Activated naive CD8-positive, alpha-beta T cell treated with anti-CD3 and anti-CD28 coated beads, Interleukin-2, amount 10 ng/mL, durations not matched to agents 7 days and 5 days (primary cell): ENCODE data around the gene ASMTL. TPM values are rescaled to one million over a fixed set of nuclear protein-coding genes. Genes with fewer than 3 reads are reported as not detected.
"Not testable (repeated sequence)": the region's sequence is repeated elsewhere in the genome, so short reads cannot be mapped to it uniquely, and the experiment has no call there.

ENCODE experiments used
- ATAC-seq: fragments of 150-1000 bp; cut with Tn5 transposase; one replicate; pipeline ENCODE4 v1.10.0; 2021; ENCODE audit warnings: low read depth, moderate library complexity
- POLR2A ChIA-PET: fragments of 350-600 bp; sonication (Branson Sonifier 250); formaldehyde crosslinking; loops from one replicate; lab custom pipeline; 2021; ENCODE audit warnings: antibody characterized with exemption; lab: Charles Lee
- DNase-seq: peaks from one replicate; pipeline ENCODE4 v3.0.0; 2021
- H3K27ac Mint-ChIP-seq: one replicate; pipeline ENCODE4 v1.8.0; 2022; ENCODE audit warnings: mild to moderate bottlenecking, mixed read lengths
- H3K27me3 Mint-ChIP-seq: one replicate; pipeline ENCODE4 v1.8.0; 2022; ENCODE audit warnings: mild to moderate bottlenecking, moderate library complexity, mixed read lengths
- H3K36me3 Mint-ChIP-seq: one replicate; pipeline ENCODE4 v1.8.0; 2021; ENCODE audit warnings: mild to moderate bottlenecking, mixed read lengths
- H3K4me1 Mint-ChIP-seq: one replicate; pipeline ENCODE4 v1.8.0; 2021; ENCODE audit warnings: mixed read lengths
- H3K4me3 Mint-ChIP-seq: one replicate; pipeline ENCODE4 v1.8.0; 2022; ENCODE audit warnings: mild to moderate bottlenecking, moderate library complexity, mixed read lengths
- H3K9me3 Mint-ChIP-seq: one replicate; pipeline ENCODE4 v1.8.0; 2021; ENCODE audit warnings: mixed read lengths
- total RNA-seq, 2 experiments: library from RNA; stranded (reverse); gene quantifications; one replicate each; pipeline ENCODE4 v1.2.3, GENCODE V29; 2021

Gene ASMTL
- total RNA-seq, 2 experiments from 2014 or later, result 39.4 to 42.2 TPM

DNA sequence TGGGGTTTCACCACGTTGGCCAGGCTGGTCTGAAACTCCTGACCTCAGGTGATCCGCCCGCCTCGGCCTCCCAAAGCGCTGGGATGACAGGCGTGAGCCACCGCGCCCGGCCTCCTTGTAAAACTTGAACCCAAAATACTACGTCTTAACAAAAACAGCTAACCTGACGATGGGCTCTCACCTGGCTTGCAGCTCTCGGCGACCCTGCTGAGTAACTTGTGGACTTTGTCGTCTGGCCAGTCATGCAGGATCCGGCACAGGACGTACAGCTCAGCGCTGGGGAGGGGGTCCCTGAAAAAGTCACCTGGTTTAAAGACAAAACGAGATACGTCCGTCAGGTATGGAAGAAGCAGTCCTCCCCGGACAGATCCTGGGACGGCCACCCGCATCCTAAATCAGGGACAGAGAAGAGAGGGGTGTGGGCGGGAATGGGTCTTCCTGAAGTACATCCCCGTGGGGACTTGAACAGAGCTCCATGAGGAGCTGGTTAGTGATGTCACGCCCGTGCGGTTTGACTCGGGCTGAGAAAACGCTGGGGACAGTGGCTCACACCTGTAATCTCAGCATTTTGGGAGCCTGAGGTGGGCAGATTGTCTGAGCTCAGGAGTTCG lies 40.1 kb downstream of the ASMTL start:
- Mint-ChIP-seq H3K27me3 (no peaks in the 10 kb centered on the region), H3K4me3 (no peak overlapping the region)
- POLR2A ChIA-PET, result no interaction called here

DNA sequence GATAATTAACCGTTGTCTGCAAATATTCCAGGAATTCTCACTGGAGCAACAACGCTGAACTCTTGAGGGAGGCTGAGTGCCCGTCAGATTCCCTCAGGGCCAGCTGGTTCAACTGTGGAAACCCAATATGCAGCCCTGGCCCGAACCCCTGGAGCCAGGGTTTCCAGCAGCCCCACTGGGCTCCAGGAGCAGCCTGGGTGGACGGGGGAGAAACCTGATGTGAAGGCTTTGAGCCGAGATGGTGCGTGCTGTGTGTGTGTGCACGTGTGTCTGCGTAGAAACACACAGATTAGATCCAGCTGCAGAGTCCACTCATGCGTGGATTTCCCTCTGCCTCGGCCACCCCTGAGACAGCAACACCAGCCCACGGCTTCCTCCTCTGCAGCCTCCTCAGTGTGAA lies 41.4 kb downstream of the ASMTL start:
- H3K36me3 Mint-ChIP-seq, result peaks cover 16% of the 10 kb centered on the region
- no peak overlapping the region for H3K27ac Mint-ChIP-seq
- H3K9me3 Mint-ChIP-seq, result no peaks in the 10 kb centered on the region
- H3K4me1 Mint-ChIP-seq, result no peaks in the 10 kb centered on the region
- no peak overlapping the region for H3K4me3 Mint-ChIP-seq
- DNase-seq (peak; percentile 14), ATAC-seq (no peak)
- H3K27me3 Mint-ChIP-seq, result no peaks in the 10 kb centered on the region
- POLR2A ChIA-PET, result no interaction called here

More for the DNA sequence above, 40.1 kb downstream of the ASMTL start:
- ATAC-seq (no peak), DNase-seq (peak; percentile 20)
- no peak overlapping the region for H3K27ac Mint-ChIP-seq
- peaks cover 16% of the 10 kb centered on the region for H3K36me3 Mint-ChIP-seq
- H3K9me3 Mint-ChIP-seq, result no peaks in the 10 kb centered on the region
- H3K4me1 Mint-ChIP-seq, result no peaks in the 10 kb centered on the region

DNA sequence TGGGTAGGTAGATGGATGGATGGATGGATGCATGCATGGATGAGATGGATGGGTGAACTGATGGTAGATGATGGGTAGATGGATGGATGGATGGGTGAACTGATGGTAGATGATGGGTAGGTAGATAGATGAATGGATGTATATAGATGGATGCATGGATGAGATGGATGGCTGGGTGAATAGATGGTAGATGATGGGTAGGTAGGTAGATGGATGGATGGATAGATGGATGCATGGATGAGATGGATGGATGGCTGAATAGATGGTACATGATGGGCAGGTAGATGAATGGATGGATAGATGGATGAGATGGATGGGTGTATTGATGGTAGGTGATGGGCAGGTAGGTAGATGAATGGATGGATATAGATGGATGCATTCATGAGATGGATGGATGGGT lies 45.7 kb downstream of the ASMTL start:
- H3K9me3 Mint-ChIP-seq, result no peaks in the 10 kb centered on the region
- no peaks in the 10 kb centered on the region for H3K27me3 Mint-ChIP-seq
- ATAC-seq, result no peak
- no peak overlapping the region for H3K4me3 Mint-ChIP-seq
- H3K36me3 Mint-ChIP-seq, result peaks cover 2% of the 10 kb centered on the region
- no peak overlapping the region for H3K27ac Mint-ChIP-seq
- no peak for DNase-seq
- H3K4me1 Mint-ChIP-seq, result no peaks in the 10 kb centered on the region
- POLR2A ChIA-PET, result no interaction called here

DNA sequence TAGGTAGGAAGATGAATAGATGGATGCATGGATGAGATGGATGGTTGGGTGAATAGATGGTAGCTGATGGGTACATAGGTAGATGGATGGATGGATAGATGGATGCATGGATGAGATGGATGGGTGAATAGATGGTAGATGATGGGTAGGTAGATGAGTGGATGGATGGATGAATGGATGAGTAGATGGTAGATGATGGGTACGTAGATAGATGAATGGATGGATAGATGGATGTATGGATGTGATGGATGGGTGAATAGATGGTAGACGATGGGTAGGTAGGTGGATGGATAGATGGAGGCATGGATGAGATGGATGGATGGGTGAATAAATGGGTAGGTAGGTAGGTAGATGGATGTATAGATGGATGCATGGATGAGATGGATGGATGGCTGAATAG lies 46.9 kb downstream of the ASMTL start:
- H3K4me3 Mint-ChIP-seq, POLR2A ChIA-PET, DNase-seq, ATAC-seq, H3K27ac Mint-ChIP-seq, H3K36me3 Mint-ChIP-seq, H3K9me3 Mint-ChIP-seq, H3K4me1 Mint-ChIP-seq, H3K27me3 Mint-ChIP-seq: not testable (repeated sequence)

DNA sequence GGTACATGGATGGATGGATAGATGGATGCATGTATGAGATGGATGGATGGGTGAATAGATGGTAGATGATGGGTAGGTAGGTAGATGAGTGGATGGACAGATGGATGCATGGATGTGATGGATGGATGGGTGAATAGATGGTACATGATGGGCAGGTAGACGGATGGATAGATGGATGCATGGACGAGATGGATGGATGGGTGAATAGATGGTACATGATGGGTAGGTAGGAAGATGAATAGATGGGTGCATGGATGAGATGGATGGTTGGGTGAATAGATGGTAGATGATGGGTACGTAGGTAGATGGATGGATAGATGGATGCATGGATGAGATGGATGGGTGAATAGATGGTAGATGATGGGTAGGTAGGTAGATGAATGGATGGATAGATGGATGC lies 48.8 kb downstream of the ASMTL start:
- H3K27ac Mint-ChIP-seq, ATAC-seq, POLR2A ChIA-PET, H3K4me1 Mint-ChIP-seq, H3K9me3 Mint-ChIP-seq, DNase-seq, H3K4me3 Mint-ChIP-seq, H3K36me3 Mint-ChIP-seq, H3K27me3 Mint-ChIP-seq: not testable (repeated sequence)

DNA sequence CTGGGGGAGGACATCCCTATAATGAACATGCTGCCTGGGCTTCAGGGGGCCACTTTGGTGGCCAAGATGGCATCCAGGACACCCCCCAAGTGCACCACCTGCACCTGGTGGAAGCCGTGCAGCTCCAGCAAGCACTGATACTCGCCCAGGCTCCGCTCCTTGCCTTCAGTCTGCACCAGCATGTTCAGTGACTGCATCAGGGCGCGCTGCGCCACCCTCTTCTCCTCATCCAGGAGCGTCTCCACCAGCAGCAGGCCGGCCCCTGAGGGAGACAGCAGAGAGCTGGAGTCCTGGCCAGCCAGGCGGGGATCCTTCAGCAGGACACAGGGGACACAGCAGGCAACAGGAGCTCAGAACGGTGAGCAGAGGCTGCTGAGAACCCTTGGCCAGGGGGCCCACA lies 49.5 kb downstream of the ASMTL start:
- Mint-ChIP-seq H3K27me3 (no peaks in the 10 kb centered on the region), H3K27ac (no peak overlapping the region), H3K9me3 (no peaks in the 10 kb centered on the region), H3K4me3 (no peak overlapping the region), H3K36me3 (peaks cover 4% of the 10 kb centered on the region), H3K4me1 (no peaks in the 10 kb centered on the region)
- ATAC-seq (no peak), DNase-seq (peak; percentile 18)
- POLR2A ChIA-PET, result no interaction called here

DNA sequence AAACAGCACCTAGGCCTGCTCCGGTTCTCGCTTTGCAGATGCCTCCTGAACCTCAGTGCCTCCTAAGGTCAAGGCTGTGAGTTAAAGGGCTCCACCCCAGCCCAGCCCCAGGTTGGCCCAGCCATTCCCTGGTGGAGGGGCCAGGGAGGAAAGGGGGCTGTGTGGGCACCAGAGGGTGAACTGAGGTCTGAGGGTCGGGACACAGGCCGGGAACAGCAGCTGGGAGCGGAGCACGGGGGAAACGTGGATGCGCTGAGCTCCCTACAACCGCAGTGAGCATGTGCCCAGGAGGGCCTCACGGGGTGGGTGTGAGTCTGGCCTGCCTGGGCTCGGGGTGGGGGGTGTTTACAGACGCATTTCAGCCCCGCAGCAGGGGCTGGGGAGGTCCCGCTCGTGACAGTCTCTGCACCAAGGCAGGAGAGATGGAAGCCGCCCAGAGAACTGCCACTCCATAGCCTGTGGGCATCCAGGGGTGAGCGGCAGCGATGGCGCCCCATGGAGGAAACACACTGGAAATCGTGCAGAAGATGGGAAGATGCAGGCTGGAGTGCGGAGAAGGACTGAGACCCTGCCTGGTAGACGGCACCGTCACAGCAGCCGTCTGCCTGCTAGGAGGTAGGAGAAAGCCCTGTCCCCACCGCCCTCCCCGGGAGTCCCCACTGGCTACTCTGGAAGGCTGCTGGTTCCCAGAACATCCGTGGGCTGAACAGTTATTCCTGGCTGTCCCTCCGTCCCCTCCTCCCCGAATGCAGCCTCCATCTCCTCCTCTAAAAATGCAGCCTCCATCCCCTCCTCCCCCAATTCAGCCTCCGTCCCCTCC lies 50.9 kb downstream of the ASMTL start:
- Mint-ChIP-seq H3K27me3 (no peaks in the 10 kb centered on the region), H3K27ac (no peak overlapping the region), H3K4me3 (no peak overlapping the region), H3K36me3 (peaks cover 4% of the 10 kb centered on the region), H3K4me1 (no peaks in the 10 kb centered on the region), H3K9me3 (no peaks in the 10 kb centered on the region)
- ATAC-seq, result no peak
- peak; percentile 26 for DNase-seq
- POLR2A ChIA-PET, result no interaction called here

DNA sequence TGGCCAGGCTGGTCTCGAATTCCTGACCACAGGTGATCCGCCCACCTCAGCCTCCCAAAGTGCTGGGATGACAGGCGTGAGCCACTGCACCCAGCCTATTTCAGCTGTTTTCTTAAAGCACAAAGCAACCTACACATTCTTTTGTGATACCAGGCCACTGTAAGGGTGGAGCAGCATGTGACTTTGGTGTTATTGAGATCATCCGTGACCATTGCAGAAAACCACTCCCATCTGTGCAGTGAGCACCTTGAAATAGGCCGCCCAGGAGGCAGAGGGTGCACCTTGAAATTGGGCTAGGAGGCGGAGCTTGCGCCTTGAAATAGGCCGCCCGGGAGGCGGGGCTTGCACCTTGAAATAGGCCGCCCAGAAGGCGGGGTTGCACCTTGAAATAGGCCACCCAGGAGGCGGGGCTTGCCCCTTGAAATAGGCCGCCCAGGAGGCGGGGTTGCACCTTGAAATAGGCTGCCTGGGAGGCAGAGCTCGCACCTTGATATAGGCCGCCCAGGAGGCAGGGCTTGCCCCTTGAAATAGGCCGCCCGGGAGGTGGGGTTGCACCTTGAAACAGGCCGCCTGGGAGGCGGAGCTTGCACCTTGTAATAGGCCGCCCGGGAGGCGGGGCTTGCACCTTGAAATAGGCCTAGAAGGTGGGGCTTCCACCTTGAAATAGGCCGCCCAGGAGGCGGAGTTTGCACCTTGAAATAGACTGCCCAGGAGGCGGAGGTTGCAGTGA lies 51.8 kb downstream of the ASMTL start:
- H3K4me1 Mint-ChIP-seq, result peaks cover 2% of the 10 kb centered on the region
- H3K36me3 Mint-ChIP-seq, result peaks cover 6% of the 10 kb centered on the region
- no peak for ATAC-seq
- POLR2A ChIA-PET, result no interaction called here
- H3K27me3 Mint-ChIP-seq, result no peaks in the 10 kb centered on the region
- H3K9me3 Mint-ChIP-seq, result no peaks in the 10 kb centered on the region
- no peak overlapping the region for H3K27ac Mint-ChIP-seq
- H3K4me3 Mint-ChIP-seq, result no peak overlapping the region
- DNase-seq, result peak; percentile 21

DNA sequence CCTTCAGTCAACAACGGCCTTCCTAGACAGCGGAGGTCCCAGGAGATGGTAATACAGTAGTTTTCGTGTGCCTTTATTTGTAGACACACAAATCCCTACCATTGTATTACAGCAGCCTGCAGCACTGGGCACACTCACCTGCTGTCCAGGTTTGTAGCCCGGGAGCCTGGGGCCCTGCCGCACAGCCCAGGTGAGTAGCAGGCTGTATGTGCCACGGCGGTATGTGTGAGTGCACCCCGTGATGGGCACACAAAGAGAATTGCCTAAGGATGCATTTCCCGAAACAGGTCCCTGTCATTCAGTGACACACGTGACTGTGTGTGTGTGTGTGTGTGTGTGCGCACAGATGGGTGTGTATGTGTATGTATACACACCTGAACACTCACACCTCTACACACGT lies 52.7 kb downstream of the ASMTL start:
- ATAC-seq (no peak), DNase-seq (peak; percentile 17)
- Mint-ChIP-seq H3K36me3 (peaks cover 13% of the 10 kb centered on the region), H3K9me3 (no peaks in the 10 kb centered on the region), H3K4me3 (no peak overlapping the region), H3K27ac (no peak overlapping the region), H3K4me1 (peaks cover 9% of the 10 kb centered on the region), H3K27me3 (no peaks in the 10 kb centered on the region)
- POLR2A ChIA-PET, result no interaction called here

DNA sequence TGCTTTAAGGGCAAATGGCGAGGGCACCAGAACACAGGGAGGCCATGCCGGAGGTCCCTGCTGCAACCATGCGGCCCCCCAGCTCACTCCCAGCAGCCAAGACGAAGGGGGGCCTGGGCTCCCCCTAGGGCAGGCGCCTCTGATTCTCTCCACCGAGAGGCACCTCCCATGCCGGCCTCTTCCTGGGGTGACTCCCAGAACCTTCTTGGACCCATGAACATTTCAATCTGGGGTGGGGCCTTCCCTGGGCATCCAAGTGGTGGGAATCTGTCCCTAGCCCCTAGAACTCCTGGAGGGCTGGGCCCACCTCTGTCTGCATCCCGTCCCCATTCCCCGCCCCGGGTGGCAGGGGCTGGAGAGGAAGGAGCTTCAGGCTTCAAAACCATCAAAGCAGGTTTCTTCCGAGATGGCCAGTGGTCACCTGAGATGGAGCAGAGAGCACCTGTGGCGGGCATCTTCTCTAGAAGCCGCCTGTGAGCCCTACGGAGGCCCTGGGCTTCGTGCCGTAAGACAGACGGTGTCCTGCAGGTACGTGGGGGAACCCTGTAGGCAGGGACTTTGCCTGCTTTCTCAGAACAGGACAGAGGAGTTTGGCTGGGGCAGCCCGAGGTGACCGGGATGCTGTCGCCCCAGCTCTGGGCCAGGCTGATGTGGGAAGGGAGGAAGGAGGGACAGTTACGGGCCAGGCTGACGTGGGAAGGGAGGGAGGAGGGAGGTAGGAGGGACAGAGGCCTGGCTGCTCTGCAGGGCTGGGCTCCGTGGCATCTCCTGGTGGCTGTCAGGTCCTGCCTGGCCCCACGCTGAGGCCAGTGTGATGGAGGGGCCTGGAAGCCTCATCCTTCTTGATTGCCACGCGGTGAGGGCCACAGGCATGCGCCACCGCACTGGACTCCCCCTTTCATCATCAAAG lies 54.0 kb downstream of the ASMTL start:
- Mint-ChIP-seq H3K4me3 (no peak overlapping the region), H3K9me3 (no peaks in the 10 kb centered on the region), H3K27ac (peak overlapping the region; percentile 56), H3K4me1 (peaks cover 15% of the 10 kb centered on the region), H3K27me3 (no peaks in the 10 kb centered on the region), H3K36me3 (peaks cover 16% of the 10 kb centered on the region)
- no peak for ATAC-seq
- POLR2A ChIA-PET, result no interaction called here
- peak; percentile 24 for DNase-seq

DNA sequence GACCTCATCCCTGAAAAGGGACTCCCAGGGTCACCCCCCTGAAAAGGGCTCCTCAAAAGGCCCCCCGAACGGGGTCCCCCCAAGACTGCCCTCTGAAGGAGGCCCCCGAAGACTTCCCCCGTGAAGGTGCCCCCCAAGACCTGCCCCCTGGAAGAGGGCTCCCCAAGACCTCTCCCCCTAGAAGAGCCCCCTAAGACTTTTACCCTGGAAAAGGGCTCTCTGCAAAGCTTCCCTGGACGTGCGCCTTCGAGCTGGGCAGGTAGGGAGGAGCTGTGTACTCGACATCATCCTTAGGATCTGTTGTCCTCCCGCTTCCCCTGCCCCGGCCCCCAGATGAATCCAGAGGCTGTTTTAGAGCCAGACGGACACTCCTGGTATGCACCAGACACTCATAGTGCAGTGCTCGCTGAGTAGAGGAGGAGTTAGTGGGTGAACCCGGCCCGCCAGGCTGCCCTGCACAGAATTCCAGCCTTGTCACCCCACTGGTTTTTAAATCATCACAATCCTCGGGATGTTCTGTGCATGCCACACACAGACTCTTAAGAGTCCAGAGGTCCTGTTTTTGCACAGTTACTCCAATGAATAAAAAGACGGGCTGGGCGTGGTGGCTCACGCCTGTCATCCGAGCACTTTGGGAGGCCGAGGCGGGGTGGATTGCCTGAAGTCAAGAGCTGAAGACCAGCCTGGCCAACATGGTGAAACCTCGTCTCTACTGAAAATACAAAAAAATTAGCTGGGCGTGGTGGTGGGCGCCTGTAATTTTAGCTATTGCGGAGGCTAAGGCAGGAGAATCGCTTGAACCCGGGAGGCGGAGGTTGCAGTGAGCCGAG lies 55.1 kb downstream of the ASMTL start:
- peaks cover 20% of the 10 kb centered on the region for H3K4me1 Mint-ChIP-seq
- no peaks in the 10 kb centered on the region for H3K9me3 Mint-ChIP-seq
- H3K36me3 Mint-ChIP-seq, result peaks cover 18% of the 10 kb centered on the region
- POLR2A ChIA-PET, result no interaction called here
- ATAC-seq (no peak), DNase-seq (peak; percentile 19)
- no peaks in the 10 kb centered on the region for H3K27me3 Mint-ChIP-seq
- H3K4me3 Mint-ChIP-seq, result no peak overlapping the region
- H3K27ac Mint-ChIP-seq, result no peak overlapping the region

DNA sequence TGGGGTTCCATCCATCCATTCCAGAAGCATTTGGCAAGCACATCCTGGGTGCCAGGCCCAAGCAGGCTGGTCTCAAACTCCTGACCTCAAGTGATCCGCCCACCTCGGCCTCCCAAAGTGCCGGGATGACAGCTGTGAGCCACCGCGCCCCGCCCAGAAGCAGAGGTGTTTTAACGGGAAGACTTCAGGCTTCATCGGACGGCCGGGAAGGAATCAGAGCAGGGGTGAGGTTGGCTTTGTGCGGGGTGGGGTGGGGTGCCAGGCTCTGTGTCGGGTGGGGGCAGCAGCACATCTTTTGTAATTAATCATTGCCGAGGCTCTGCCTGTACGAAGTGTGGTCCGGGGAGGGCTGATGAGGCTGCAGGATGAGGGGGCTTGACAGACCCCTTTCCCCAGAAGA lies 55.7 kb downstream of the ASMTL start:
- Mint-ChIP-seq H3K36me3 (peaks cover 18% of the 10 kb centered on the region), H3K27ac (no peak overlapping the region), H3K27me3 (no peaks in the 10 kb centered on the region), H3K9me3 (no peaks in the 10 kb centered on the region), H3K4me1 (peaks cover 20% of the 10 kb centered on the region), H3K4me3 (no peak overlapping the region)
- ATAC-seq (no peak), DNase-seq (peak; percentile 22)
- POLR2A ChIA-PET, result no interaction called here
